Measurements from ENCODE around the gene ST7L.

DNA sequence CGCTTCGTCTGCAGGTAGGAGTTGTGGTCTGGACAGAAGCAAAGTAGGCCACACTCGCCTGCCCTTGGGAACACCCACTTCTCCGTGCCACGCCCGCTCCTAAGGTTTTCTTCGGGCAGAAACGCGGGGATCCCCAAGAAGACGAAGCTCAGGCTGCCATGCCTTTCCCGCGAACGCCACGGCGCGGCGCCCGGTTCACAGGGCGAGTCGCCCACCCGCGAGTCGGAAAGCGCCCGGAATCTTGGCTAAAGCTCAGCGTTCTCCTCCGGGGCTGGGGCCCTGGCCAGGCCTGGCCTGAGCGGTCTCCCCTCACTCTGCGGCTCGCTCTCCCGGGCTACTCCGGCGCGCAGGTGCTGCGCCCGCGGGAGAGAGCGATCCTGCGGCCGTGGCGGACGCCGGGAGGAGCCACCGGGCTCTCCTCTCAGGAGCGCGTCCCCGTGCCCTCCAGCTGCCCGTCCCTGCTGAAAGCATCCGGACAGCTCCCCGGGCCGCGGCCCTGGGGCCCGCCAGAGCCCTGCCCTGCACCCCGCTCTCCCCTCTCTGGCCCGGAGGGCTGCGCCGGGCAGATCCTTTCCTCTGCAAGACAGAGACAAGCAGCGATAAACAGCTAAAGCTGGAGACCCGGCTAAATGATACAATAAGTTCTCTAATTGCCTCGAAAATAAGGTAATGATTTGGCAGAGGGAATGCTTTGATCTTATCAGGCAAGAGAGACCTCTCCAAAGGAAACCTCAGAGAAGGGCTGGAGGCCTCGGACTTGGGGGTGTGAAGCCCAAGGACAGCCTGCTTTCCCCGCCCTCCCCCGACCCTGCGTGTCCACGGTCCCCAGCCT, 116.9 kb downstream of the ST7L start:
- TF ChIP-seq, protein P1, sequence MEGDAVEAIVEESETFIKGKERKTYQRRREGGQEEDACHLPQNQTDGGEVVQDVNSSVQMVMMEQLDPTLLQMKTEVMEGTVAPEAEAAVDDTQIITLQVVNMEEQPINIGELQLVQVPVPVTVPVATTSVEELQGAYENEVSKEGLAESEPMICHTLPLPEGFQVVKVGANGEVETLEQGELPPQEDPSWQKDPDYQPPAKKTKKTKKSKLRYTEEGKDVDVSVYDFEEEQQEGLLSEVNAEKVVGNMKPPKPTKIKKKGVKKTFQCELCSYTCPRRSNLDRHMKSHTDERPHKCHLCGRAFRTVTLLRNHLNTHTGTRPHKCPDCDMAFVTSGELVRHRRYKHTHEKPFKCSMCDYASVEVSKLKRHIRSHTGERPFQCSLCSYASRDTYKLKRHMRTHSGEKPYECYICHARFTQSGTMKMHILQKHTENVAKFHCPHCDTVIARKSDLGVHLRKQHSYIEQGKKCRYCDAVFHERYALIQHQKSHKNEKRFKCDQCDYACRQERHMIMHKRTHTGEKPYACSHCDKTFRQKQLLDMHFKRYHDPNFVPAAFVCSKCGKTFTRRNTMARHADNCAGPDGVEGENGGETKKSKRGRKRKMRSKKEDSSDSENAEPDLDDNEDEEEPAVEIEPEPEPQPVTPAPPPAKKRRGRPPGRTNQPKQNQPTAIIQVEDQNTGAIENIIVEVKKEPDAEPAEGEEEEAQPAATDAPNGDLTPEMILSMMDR (conservative IDR thresholded peaks at IDR 0.05; ENCODE audit: low read depth, low read length) = peak; percentile 74
- no peak for TF ChIP-seq EZH2 (IDR thresholded peaks at IDR 0.05; ENCODE audit: low read length, unreplicated experiment)

Data from PC-3 (cell line).